Mesendoderm (in vitro differentiated cells): Measurements from ENCODE around the gene TRAPPC10.
"Not testable (repeated sequence)": the region's sequence is repeated elsewhere in the genome, so short reads cannot be mapped to it uniquely, and the experiment has no call there.

Experiments used
- DNase-seq: peaks from one replicate; pipeline ENCODE4 v3.0.0; 2013
- H2AK5ac ChIP-seq: 2 replicates; pipeline ENCODE4 v1.6.1; 2013; ENCODE audit warnings: low read length, inconsistent platforms
- H2BK120ac ChIP-seq: 2 replicates; pipeline ENCODE4 v1.6.1; 2013; ENCODE audit warnings: low read depth, mild to moderate bottlenecking, low read length, moderate library complexity, mixed read lengths
- H2BK15ac ChIP-seq: replicated peaks from 2 replicates; pipeline ENCODE4 v1.6.1; 2013; ENCODE audit warnings: low read depth, mild to moderate bottlenecking, moderate library complexity
- H2BK5ac ChIP-seq: 2 replicates; pipeline ENCODE4 v1.6.1; 2013; ENCODE audit warnings: low read length, inconsistent platforms
- H3K18ac ChIP-seq: 2 replicates; pipeline ENCODE4 v1.6.1; 2013; ENCODE audit warnings: mild to moderate bottlenecking, low read length, mixed read lengths
- H3K23ac ChIP-seq: one replicate; pipeline ENCODE4 v1.6.1; 2013; ENCODE audit warnings: low read length
- H3K27ac ChIP-seq: 2 replicates; pipeline ENCODE4 v1.5.1; 2013; ENCODE audit warnings: low read depth, mild to moderate bottlenecking, inconsistent platforms, low read length, moderate library complexity
- H3K27me3 ChIP-seq: 2 replicates; pipeline ENCODE4 v1.6.1; 2013; ENCODE audit warnings: low read length, control low read depth, mild to moderate bottlenecking, inconsistent platforms; ENCODE audit not compliant: insufficient read depth, poor library complexity
- H3K36me3 ChIP-seq: 2 replicates; pipeline ENCODE4 v1.6.1; 2013; ENCODE audit warnings: low read length, inconsistent platforms; ENCODE audit not compliant: control insufficient read depth, insufficient read depth
- H3K4ac ChIP-seq: one replicate; pipeline ENCODE4 v1.6.1; 2013; ENCODE audit warnings: low read depth, mild to moderate bottlenecking, low read length, moderate library complexity
- H3K4me1 ChIP-seq: 2 replicates; pipeline ENCODE4 v1.6.1; 2013; ENCODE audit warnings: low read depth, low read length, inconsistent platforms; ENCODE audit not compliant: control insufficient read depth
- H3K4me2 ChIP-seq: 2 replicates; pipeline ENCODE4 v1.6.1; 2013; ENCODE audit warnings: low read length
- H3K4me3 ChIP-seq: 2 replicates; pipeline ENCODE4 v1.5.1; 2013; ENCODE audit warnings: mild to moderate bottlenecking, low read length
- H3K56ac ChIP-seq: one replicate; pipeline ENCODE4 v1.6.1; 2013; ENCODE audit warnings: low read length
- H3K79me1 ChIP-seq: 2 replicates; pipeline ENCODE4 v1.6.1; 2013; ENCODE audit warnings: low read length, inconsistent platforms
- H3K79me2 ChIP-seq: 2 replicates; pipeline ENCODE4 v1.6.1; 2013; ENCODE audit warnings: mild to moderate bottlenecking, low read length; ENCODE audit not compliant: control insufficient read depth, insufficient read depth
- H3K9ac ChIP-seq: 2 replicates; pipeline ENCODE4 v1.6.1; 2013; ENCODE audit warnings: low read length, inconsistent platforms
- H4K5ac ChIP-seq: one replicate; pipeline ENCODE4 v1.6.1; 2013; ENCODE audit warnings: low read length
- H4K8ac ChIP-seq: one replicate; pipeline ENCODE4 v1.6.1; 2013; ENCODE audit warnings: low read depth, mild to moderate bottlenecking, control low read depth, low read length, moderate library complexity
- WGBS: extraction: QIAGEN DNeasy Blood & Tissue Kit; methylation state at CpG from one replicate; pipeline ENCODE4 v1.1.7; 2013; ENCODE audit warnings: low lambda C conversion rate, missing lambda C conversion rate; ENCODE audit not compliant: insufficient coverage; ENCODE audit errors: extremely low coverage; 5-methylcytosine and 5-hydroxymethylcytosine counted together

TRAPPC10 gene

GRCh38 chr21:44139787-44140551 is 127.9 kb downstream of the TRAPPC10 start:
- not testable (repeated sequence) for H3K56ac ChIP-seq, H3K79me2 ChIP-seq, H3K4me2 ChIP-seq, H2AK5ac ChIP-seq, H3K4me3 ChIP-seq, H3K79me1 ChIP-seq, H3K9ac ChIP-seq, H3K27me3 ChIP-seq, H3K4ac ChIP-seq, DNase-seq, H3K23ac ChIP-seq, H2BK5ac ChIP-seq, H4K5ac ChIP-seq, H3K4me1 ChIP-seq, H4K8ac ChIP-seq, H3K27ac ChIP-seq, H3K18ac ChIP-seq, H3K36me3 ChIP-seq, H2BK120ac ChIP-seq, H2BK15ac ChIP-seq
- WGBS, result no CpG with 5 or more reads among the region's 30 CpGs

- H2BK15ac ChIP-seq, H3K23ac ChIP-seq, H3K27me3 ChIP-seq, H2BK120ac ChIP-seq, H3K4ac ChIP-seq, H3K79me2 ChIP-seq, H3K9ac ChIP-seq, H2AK5ac ChIP-seq, H3K18ac ChIP-seq, H4K8ac ChIP-seq, H3K36me3 ChIP-seq, H4K5ac ChIP-seq, H3K4me3 ChIP-seq, H3K4me2 ChIP-seq, H3K4me1 ChIP-seq, DNase-seq, H3K27ac ChIP-seq, H3K79me1 ChIP-seq, H3K56ac ChIP-seq, H2BK5ac ChIP-seq: not testable (repeated sequence)
- no CpG with 5 or more reads among the region's 18 CpGs for WGBS
Observed at GRCh38 chr21:44140552-44140932, 128.4 kb downstream of the TRAPPC10 start.

DNA sequence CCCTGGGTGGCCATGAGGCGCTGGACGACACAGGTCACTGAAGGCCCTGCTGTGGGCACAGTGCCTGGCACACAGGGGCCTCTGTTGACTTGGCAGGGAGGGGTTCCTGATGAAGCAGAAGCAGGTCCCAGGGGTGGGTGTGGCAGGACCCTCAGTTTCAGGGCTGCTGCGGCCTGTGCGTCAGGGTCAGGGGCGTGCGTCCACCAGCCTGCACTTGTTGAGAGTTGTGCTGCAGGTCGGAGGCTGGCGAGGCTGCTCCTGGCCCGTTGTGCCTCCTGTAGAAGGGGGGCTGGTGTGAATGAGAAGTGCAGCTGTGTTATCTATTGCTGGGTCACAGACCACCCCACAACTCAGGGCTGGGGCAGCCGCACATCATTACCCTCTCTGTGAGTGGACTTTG is 130.4 kb downstream of the TRAPPC10 start:
- DNase-seq, H3K4ac ChIP-seq, H3K79me2 ChIP-seq, H2BK120ac ChIP-seq, H3K18ac ChIP-seq, H3K4me1 ChIP-seq, H4K5ac ChIP-seq, H3K36me3 ChIP-seq, H3K79me1 ChIP-seq, H3K4me2 ChIP-seq, H2AK5ac ChIP-seq, H2BK15ac ChIP-seq, H3K9ac ChIP-seq, H3K27me3 ChIP-seq, H2BK5ac ChIP-seq, H3K4me3 ChIP-seq, H3K27ac ChIP-seq, H3K23ac ChIP-seq, H4K8ac ChIP-seq, H3K56ac ChIP-seq: not testable (repeated sequence)
- no CpG with 5 or more reads among the region's 10 CpGs for WGBS

DNA sequence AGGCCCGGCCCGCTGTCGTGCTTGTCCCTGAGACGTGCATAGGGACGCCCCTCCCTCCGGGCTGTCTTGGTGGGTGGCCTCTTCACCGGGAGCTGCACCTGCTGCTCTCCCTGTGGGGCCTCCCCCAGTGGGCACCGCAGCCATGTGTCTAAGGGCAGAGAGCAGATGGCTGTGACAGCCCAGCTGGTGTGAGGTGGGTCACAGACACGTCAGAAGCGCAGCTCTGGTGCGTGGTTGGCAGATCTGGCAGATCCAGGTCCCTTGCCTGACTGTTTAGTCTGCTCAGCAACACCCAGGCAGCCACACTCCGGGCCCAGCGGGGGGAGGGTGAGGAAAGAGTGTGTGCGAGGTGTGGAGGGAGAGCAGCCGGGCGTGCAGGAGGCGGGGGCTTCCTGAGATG is 131.3 kb downstream of the TRAPPC10 start:
- not testable (repeated sequence) for H3K4me2 ChIP-seq, H3K36me3 ChIP-seq, H3K56ac ChIP-seq, H3K18ac ChIP-seq, H3K79me2 ChIP-seq, H3K4me1 ChIP-seq, H3K9ac ChIP-seq, H3K23ac ChIP-seq, H3K27ac ChIP-seq, H3K27me3 ChIP-seq, H3K4ac ChIP-seq, H4K8ac ChIP-seq, H4K5ac ChIP-seq, H3K4me3 ChIP-seq, H3K79me1 ChIP-seq, H2BK5ac ChIP-seq, H2BK120ac ChIP-seq, DNase-seq, H2AK5ac ChIP-seq, H2BK15ac ChIP-seq
- WGBS, result no CpG with 5 or more reads among the region's 17 CpGs

DNA sequence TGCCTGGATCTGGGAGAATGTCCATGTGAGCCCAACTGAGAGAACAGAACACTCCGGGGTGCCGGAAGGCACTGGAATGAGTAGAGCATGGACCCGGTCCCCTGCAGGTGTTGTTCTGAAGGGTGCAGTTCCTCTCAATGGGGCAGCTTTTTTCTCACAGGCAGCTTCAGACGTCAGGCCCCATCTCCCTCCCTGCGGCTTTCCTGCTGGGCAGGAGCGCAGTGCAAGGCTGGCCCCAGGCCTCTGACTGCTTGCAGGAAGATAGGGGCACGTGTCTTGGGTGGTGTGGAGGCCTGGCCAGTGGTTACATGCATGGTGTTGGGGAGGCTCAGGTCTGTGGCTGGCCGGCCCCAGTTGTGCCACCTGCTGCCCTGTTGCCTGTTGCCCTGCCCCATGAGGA is 131.9 kb downstream of the TRAPPC10 start:
- H3K36me3 ChIP-seq, H3K9ac ChIP-seq, H3K79me2 ChIP-seq, H3K27me3 ChIP-seq, H2BK5ac ChIP-seq, H2AK5ac ChIP-seq, H3K18ac ChIP-seq, DNase-seq, H3K79me1 ChIP-seq, H3K4ac ChIP-seq, H4K5ac ChIP-seq, H3K23ac ChIP-seq, H4K8ac ChIP-seq, H3K4me2 ChIP-seq, H2BK15ac ChIP-seq, H3K4me3 ChIP-seq, H2BK120ac ChIP-seq, H3K27ac ChIP-seq, H3K4me1 ChIP-seq, H3K56ac ChIP-seq: not testable (repeated sequence)
- WGBS, result no CpG with 5 or more reads among the region's 8 CpGs
